Osteoblast (primary cell): ENCODE results near the gene PRF1. TPM values are rescaled to one million over a fixed set of nuclear protein-coding genes. Genes with fewer than 3 reads are reported as not detected.

Experiments used
- DNase-seq: peaks from one replicate; pipeline ENCODE4 v3.0.0; 2011; ENCODE audit warnings: low spot score, mixed read lengths; ENCODE audit not compliant: insufficient read length; ENCODE audit errors: missing footprints
- H2AFZ ChIP-seq: 2 replicates; pipeline ENCODE4 v1.6.0; 2011; ENCODE audit warnings: mild to moderate bottlenecking, low read length
- H3K27ac ChIP-seq: 2 replicates; pipeline ENCODE4 v1.5.1; 2011; ENCODE audit warnings: mild to moderate bottlenecking, low read depth, low read length, moderate library complexity
- H3K27me3 ChIP-seq: 2 replicates; pipeline ENCODE4 v1.6.0; 2012; ENCODE audit warnings: mild to moderate bottlenecking, control low read depth, inconsistent platforms, low read length, moderate library complexity; ENCODE audit not compliant: insufficient read depth
- H3K36me3 ChIP-seq: 2 replicates; pipeline ENCODE4 v1.5.1; 2011; ENCODE audit warnings: mild to moderate bottlenecking, low read length, control low read depth, moderate library complexity; ENCODE audit not compliant: insufficient read depth
- H3K4me1 ChIP-seq: 2 replicates; pipeline ENCODE4 v1.5.1; 2011; ENCODE audit warnings: mild to moderate bottlenecking, low read length, control low read depth, moderate library complexity; ENCODE audit not compliant: insufficient read depth
- H3K4me2 ChIP-seq: 2 replicates; pipeline ENCODE4 v1.6.0; 2011; ENCODE audit warnings: mild to moderate bottlenecking, low read length; ENCODE audit not compliant: insufficient read depth
- H3K4me3 ChIP-seq: fragments of 200-600 bp; sonication (generic); 3 replicates; pipeline ENCODE4 v1.5.1; 2012; ENCODE audit warnings: mild to moderate bottlenecking, low read length, inconsistent platforms; ENCODE audit not compliant: insufficient read depth
- H3K79me2 ChIP-seq: 2 replicates; pipeline ENCODE4 v1.6.0; 2012; ENCODE audit warnings: mild to moderate bottlenecking, low read length, control low read depth, inconsistent platforms; ENCODE audit not compliant: insufficient read depth
- H3K9me3 ChIP-seq: 2 replicates; pipeline ENCODE4 v1.5.1; 2011; ENCODE audit warnings: low read depth, low read length, control low read depth
- H4K20me1 ChIP-seq: 2 replicates; pipeline ENCODE4 v1.6.0; 2012; ENCODE audit warnings: mild to moderate bottlenecking, low read length, control low read depth; ENCODE audit not compliant: insufficient read depth
- total RNA-seq: library from RNA; depleted of rRNA; stranded (reverse); fragments of >200 nt; gene quantifications from 2 replicates; pipeline ENCODE4 v1.2.3, GENCODE V29; 2012
- TF ChIP-seq, protein P1 (sequence below): IDR thresholded peaks from 2 replicates; pipeline ENCODE4 v1.5.1; 2011; ENCODE audit warnings: mild to moderate bottlenecking, low read depth, low read length, moderate library complexity; ENCODE audit errors: extremely low read depth

The PRF1 gene
- total RNA-seq, 1 donor, result not detected

DNA sequence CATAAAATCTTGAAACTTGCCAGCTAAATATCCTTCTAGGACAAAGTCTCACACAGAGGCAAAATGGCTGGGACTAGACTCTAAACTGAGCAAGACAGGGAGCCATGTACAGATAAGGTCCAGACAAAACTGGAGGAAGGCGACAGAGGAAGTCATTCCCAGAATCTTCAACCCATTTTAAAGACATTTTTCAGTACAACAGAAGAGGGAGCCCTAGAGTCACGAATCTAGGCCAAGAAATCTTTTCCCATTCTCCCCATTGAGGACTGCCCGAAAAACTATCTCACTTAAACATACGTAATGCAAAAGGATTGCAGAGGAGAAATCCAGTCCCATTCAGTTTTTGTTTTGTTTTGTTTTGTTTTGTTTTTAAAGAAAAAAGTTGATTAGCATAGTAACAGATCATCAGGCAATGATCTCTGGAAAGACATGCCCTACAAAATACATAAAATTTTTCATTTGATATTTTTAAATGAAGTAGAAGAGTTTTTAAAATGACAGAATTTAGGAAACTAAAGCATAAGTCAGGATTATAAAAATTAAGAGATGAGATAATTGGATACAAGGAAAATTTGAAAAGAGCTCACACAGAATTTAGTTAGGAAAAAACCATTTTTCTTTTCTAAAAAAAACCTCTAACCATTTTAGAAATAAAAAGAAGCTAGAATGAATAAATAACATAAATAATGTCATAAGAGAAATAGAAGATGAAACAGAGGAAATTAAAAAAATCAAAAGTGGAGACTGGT lies 16.9 kb upstream of the PRF1 start:
- Histone ChIP-seq H3K4me1 (peaks cover 39% of the 10 kb centered on the region), H3K36me3 (no peaks in the 10 kb centered on the region), H4K20me1 (no peaks in the 10 kb centered on the region), H3K9me3 (no peaks in the 10 kb centered on the region), H3K4me2 (no peak overlapping the region), H3K27me3 (no peaks in the 10 kb centered on the region), H3K4me3 (no peak overlapping the region), H3K79me2 (no peaks in the 10 kb centered on the region), H2AFZ (no peak overlapping the region), H3K27ac (no peak overlapping the region)
- peak; percentile 70 for DNase-seq
- TF ChIP-seq, protein P1, sequence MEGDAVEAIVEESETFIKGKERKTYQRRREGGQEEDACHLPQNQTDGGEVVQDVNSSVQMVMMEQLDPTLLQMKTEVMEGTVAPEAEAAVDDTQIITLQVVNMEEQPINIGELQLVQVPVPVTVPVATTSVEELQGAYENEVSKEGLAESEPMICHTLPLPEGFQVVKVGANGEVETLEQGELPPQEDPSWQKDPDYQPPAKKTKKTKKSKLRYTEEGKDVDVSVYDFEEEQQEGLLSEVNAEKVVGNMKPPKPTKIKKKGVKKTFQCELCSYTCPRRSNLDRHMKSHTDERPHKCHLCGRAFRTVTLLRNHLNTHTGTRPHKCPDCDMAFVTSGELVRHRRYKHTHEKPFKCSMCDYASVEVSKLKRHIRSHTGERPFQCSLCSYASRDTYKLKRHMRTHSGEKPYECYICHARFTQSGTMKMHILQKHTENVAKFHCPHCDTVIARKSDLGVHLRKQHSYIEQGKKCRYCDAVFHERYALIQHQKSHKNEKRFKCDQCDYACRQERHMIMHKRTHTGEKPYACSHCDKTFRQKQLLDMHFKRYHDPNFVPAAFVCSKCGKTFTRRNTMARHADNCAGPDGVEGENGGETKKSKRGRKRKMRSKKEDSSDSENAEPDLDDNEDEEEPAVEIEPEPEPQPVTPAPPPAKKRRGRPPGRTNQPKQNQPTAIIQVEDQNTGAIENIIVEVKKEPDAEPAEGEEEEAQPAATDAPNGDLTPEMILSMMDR, result peak; percentile 34

DNA sequence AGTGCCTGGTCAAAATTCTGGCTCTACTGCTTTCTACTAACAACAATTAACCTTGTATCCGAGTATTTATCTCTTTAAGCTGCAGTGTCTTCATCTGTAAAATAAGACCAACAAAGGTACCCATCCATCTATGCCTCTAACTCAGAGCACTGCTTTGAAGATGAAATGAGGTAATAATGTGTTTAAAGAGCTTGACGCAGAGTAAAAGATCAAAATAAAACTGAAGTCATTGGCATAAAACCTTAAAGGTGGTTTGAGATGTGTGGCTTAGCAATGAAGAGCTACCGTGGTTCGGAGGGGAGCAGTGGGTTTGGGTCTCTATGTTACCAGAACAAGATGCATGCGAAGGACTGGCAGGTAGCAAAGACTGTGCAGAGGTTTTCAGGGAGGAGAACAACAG lies 16.1 kb upstream of the PRF1 start:
- H3K9me3 ChIP-seq, result no peaks in the 10 kb centered on the region
- TF ChIP-seq, protein P1, result no peak
- H2AFZ ChIP-seq, result no peak overlapping the region
- no peak for DNase-seq
- H3K27me3 ChIP-seq, result no peaks in the 10 kb centered on the region
- no peak overlapping the region for H3K4me3 ChIP-seq
- peak overlapping the region; percentile 52 for H3K4me2 ChIP-seq
- H4K20me1 ChIP-seq, result no peaks in the 10 kb centered on the region
- peaks cover 37% of the 10 kb centered on the region for H3K4me1 ChIP-seq
- H3K36me3 ChIP-seq, result no peaks in the 10 kb centered on the region
- peak overlapping the region; percentile 79 for H3K27ac ChIP-seq
- no peaks in the 10 kb centered on the region for H3K79me2 ChIP-seq

DNA sequence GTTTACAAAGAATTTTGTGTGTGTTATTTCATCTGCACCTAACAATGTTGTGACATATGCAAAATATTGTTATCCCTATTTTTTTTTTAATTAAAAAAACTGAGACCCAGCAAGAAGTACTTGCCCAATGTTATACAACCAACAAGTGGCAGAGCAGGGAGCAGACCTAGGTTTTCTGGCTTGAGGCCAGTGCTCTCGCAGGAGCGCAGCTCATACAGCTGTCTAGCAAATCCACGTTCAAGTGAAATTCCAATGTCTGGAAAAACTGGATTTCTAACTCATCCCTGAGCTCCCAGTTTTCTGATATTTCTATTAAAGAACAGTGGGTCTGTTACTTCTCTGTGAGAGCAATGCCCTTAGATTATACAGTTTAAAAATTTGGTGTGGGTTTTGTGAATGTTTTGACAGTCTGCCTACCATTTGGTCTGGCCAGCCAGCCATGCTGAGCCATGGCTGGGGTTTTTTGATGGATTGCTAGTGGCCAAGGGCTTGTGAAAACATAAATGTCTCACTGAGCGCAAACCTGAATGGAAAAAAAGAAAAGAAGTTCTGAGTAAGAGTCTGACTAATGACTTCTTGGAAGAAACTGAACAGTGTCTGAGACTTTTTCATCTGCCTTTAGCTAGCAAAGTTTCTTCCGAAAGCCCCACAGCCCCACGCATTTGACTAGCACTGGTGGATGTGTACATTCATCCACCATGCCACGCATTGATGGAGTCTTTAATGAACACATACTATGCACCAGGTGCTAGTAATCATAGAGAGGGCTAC lies 15.4 kb upstream of the PRF1 start:
- H3K9me3 ChIP-seq, result no peaks in the 10 kb centered on the region
- H3K4me1 ChIP-seq, result peaks cover 37% of the 10 kb centered on the region
- no peaks in the 10 kb centered on the region for H4K20me1 ChIP-seq
- no peaks in the 10 kb centered on the region for H3K79me2 ChIP-seq
- DNase-seq, result peak; percentile 90
- no peak overlapping the region for H3K4me3 ChIP-seq
- peak overlapping the region; percentile 79 for H3K27ac ChIP-seq
- no peaks in the 10 kb centered on the region for H3K36me3 ChIP-seq
- H3K4me2 ChIP-seq, result peak overlapping the region; percentile 52
- H2AFZ ChIP-seq, result peak overlapping the region; percentile 20
- TF ChIP-seq, protein P1, result no peak
- H3K27me3 ChIP-seq, result no peaks in the 10 kb centered on the region

DNA sequence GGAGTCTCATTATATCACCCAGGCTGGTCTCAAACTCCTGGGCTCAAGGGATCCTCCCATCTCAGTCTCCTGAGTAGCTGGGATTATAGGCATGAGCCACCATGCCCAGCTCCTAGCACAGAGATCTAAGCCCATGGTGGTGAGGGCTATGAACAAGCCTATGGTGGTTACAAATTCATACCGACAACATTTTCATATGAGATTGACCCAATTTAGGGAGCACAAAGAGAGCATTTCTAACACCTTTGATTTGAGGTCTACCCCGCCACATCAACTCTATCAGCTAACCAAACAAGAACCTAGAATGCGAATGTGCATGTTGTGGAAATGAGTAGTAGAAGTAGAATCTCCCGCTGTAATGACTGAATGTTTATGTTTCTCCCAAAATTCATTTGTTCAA lies 14.2 kb upstream of the PRF1 start:
- Histone ChIP-seq H2AFZ (no peak overlapping the region), H3K9me3 (no peaks in the 10 kb centered on the region), H3K4me2 (no peak overlapping the region), H3K4me3 (no peak overlapping the region), H3K4me1 (peaks cover 37% of the 10 kb centered on the region), H3K27ac (no peak overlapping the region), H3K36me3 (no peaks in the 10 kb centered on the region), H3K79me2 (no peaks in the 10 kb centered on the region), H3K27me3 (no peaks in the 10 kb centered on the region), H4K20me1 (no peaks in the 10 kb centered on the region)
- no peak for DNase-seq
- TF ChIP-seq, protein P1, result no peak
